Measurements from ENCODE around the gene SNX6.
"Not testable (repeated sequence)": the region's sequence is repeated elsewhere in the genome, so short reads cannot be mapped to it uniquely, and the experiment has no call there.

The SNX6 gene
- 85.9 to 132 (median 109) reads per million in 3 experiments for total RNA-seq

DNA sequence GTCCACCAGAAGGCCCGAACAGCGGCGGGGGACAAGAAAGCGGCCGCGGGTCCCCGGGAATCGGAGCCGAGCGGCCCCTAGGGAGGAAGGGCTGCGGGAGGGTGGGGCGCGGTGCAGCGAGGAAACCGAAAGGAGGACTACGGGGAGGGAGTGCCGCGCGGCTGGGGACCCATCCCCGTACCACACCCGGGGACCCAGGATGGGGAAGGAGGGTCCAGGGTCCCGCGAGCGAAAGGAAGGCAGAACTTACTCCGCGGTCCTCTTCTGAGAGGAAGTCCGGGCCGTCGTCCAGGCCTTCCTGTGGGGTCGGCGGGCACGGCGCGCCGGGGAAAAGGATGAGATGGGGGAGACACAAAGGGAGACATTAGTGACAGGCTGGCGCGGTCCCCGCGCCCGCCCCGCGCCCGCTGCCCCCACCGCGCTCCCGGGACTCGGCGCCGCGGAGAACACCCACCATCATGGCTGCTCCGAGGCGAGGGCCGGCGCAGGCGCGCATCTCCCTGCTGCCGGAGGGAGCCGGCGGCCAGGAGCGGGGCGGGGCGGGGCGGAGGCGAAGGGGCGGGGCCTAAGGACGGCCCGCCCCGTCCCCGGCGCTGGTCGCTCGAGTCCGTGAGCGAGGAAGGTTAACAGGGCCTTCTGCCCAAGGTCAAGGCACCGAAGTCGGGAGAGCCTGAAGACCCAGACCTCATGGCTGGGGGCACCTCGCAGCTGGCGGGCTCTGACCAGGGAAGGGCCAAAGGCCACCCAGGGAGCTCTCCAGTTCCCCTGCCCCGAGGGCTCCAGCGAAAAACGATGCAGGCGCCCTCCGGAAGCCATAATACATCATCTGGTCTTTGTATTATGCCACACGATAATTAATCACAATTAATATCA, at the start of gene SNX6:
Gene SNX6, minus strand, starts transcription at position 492 of the 873 bp plus-strand sequence. Its CDS starts 32 bp downstream, at position 460.
- DNase-seq: peak; percentile 81

DNA sequence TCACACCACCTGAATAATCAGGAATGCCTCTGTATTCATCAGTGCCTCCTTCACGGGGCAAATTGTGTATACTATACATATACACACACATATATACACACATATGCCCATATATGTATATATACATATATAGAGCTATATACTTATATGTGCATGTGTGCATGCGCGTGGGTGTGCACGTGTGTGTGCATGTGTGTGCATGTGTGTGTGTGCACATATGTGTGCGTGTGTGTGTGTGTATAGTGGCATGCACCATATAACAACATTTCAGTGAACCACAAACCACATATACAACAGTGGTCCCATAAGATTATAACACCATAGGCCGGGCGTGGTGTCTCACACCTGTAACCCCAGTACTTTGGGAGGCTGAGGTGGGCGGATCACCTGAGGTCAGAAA, 48.8 kb upstream of the SNX6 start:
- DNase-seq: no peak

DNA sequence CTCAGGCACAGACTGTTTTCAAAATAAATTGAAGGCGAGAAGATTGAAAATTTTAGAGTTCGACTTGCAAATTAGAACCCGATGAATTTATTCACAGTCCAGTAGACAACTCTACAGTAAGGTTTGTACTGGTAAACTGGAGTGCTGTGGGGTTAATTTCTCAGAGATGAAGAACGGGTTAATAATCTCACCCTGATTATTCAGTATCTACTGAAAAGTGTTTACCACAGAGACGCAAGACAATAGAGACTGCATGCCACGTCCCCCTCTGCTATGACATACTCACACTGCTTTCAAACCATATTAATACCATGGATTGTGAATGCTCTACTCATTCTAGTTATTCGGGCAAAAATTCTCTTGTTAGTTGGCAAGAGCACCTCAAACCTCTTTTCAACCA, 48.4 kb upstream of the SNX6 start:
- DNase-seq: no peak

DNA sequence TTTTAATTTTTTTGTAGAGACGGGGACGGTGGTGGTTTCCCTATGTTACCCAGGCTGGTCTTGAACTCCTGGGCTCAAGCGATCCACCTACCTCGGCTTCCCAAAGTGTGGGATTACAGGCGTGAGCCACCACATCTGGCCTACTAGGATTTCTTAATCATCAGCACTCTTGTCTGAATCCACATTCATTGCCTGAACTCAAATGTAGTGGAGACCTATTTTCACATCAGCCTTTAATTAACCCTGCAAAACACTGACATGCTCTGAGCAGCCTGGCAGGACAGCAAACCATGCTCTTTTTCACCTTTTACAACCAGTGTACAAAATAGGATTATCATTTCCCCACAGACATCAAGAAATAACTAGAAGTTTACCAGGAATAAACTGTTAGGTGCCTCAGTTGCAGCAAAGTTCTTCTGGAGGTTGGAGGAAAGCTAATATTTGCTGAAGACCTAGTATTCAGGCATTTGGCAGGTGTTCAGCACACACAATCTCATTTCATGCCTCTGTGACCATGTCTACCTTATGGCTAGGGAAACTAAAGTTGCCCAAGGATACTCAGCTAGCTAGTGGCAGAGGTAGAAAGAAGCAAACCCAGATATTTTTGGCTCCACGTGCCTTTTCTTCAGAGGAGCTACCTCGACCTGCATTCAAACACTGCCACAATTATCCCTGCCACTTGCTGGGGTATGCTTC, 46.7 kb upstream of the SNX6 start:
- no peak for DNase-seq

DNA sequence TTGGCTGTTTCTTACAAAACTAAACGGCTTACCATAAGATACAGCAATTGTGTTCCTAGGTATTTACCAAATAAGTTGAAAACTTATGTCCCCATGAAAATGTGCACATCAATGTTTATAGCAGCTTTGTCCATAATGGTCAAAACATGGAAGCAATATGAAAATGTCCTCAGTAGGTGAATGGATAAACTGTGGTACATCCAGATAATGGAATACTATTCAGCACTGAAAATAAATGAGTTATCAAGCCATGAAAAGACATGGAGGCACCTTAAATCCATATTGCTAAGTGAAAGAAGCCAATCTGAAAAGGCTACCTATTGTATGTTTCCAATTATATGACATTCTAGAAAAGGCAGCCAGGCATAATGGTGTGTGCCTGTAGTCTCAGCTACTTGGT, 43.8 kb upstream of the SNX6 start:
- DNase-seq: no peak

DNA sequence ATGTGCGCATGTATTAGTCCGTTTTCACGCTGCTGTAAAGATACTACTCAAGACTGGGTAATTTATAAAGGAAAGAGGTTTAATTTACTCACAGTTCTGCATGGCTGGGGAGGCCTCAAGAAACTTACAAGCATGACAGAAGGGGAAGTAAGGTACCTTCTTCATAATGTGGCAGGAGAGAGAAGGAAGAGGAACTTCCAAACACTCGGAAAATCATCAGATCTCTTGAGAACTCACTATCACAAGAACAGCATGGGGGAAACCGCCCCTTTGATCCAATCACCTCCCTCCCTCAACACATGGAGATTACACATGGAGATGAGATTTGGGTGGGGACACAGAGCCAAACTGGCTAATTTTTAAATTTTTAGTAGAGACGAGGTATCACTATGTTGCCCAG, 41.8 kb upstream of the SNX6 start:
- DNase-seq: no peak

DNA sequence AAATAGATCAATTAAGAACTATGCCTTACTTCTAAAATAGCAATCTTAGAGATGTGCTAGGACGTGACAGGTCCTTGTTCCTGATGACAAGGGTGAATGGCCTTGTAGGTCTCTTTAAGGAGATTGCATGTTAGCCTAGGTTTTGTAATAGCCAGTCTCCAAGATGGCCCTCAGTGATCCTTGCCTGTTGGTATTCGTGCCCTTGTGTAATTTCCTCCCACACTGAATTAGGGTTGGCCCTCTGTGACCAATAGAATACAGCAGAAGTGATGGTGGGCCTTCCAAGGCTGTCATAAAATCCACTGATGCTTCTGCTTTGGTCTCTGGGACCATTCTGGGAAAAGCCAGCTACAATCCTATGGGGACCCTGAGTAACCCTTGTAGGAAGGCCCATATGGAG, 38.2 kb upstream of the SNX6 start:
- DNase-seq: no peak

DNA sequence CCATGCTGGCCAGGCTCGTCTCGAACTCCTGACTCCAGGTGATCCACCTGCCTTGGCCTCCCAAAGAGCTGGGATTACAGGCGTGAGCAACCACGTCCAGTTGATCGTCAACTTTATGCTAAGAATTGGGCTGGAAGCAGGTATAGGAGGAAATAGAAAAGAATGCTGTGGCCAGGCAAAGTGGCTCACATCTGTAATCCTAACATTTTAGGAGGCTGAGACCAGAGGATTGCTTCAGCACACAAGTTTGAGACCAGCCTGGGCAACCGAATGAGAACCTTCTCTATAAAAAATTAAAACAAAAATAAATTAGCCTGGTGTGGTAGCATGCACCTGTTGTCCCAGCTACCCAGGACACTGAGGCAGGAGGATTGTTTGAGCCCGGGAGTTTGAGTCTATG, 37.1 kb upstream of the SNX6 start:
- DNase-seq: no peak

DNA sequence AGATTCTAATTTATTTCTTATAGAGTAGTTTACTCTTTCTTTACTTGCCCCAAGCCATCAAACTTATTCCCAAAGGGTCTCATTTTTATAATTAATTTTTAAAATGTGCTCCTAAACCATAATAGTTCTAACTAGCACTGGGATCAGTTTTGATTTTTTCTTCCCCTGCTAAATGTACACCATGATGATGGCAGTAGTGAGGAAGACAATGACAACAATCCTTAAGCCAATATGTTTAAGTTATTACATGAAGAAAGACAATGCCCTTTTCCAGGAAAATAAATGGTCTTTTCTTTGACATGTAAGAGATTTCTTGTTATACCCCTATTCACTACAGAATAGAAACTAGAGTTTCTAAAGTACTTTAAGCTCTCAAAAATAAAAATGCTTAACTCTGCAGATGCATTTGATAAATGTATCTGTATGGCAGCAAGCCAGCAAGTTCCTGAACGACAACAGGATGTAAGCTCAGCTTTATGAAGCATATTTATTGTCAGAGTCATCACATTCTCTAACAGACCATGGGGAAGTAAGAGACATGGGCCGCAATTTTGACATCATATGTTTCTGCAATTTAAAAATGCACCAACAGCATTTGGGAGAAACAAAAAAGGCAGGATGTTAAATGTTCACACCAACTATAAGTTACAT, 36.0 kb upstream of the SNX6 start:
- peak; percentile 31 for DNase-seq

DNA sequence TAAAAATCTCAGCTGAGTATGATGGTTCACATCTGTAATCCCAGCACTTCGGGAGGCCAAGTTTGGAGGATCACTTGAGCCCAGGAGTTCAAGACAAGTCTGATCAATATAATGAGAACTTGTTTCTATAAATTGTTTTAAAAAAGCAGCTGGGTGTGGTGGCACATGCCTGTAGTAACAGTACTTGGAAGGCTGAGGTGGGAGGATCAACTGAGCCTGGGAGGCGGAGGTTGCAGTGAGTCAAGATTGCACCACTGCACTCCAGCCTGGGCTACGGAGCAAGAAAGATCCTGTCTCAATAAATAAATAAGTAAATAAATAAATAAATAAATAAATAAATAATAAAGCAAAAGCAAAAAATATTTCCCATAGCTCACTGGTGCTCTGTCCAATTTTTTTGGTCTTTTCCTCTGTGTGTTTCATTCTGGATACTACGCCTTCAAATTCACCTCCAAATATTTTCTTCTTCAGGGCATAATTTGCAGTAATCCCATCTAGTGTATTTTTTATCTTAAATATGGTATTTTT, 32.7 kb upstream of the SNX6 start:
- DNase-seq: no peak

DNA sequence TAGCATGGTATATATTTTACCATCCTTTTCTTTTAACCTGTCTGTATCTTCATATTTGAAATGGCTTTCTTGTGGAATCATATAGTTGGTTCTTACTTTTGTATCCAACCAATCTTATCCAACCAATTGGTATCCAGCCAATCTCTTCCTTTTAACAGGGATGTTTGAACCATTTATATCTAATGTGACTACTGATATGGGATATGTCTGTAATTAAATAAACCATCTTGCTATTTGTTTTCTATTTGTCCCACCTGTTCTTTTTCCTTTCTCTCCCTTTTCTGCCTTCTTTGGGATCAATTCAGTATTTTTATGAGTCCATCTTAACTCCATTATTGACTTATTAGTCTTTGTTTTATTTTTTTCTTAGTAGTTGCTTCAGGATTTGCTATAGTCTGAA, 30.8 kb upstream of the SNX6 start:
- no peak for DNase-seq

DNA sequence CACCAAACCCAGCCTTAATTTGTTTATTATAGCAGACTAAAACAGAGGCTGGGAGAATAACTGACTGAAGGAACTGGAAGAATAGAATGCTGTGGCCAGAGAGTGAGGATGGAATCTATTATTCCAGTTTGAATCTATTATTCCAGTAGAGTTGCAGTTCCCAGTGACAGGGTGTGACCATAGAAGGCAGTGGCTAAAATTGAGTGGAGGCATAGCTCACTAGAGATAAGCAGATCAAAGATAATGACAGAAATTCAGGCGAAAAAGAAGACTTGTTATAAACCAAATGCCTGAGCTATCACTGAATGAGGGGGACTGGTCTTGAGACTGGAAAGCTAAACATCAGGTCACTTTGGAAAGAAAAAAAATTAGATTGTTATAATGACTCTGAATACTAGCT, 26.0 kb upstream of the SNX6 start:
- DNase-seq: no peak

DNA sequence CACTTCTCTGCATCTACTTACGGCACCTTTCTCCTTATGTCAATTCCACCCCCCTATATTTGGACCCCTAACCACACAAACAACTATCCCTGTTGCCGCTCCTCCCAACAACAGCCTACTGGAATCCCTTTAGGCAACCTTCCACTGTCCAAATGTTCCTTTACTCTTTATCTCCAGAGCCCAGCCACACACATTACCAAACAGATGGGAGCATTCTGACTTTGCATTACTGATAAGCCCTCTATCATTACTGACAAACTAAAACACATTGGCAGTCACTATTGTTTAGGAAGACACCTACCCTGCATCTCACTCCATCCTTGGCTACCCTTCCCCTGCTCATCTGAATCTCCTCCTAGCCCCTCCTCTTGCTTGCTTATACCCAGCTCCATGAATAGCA, 23.1 kb upstream of the SNX6 start:
- DNase-seq: not testable (repeated sequence)

DNA sequence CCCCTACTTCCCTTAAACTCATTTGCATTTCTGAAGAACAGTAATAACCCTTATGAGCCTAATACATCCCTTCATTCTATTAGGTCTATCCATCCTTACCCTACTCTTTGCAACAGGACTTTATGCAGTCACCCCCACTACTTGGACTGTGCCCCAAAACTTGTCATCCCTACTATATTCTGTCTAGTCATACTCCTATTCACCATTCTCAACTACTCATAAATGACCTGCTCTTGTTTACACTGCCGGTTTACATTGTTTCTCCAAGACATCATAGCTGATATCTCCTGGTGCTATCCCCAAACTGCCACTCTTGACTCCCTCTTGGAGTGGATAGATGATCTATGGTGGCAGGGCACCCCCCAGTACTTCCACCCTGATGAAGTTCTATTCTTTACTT, 22.4 kb upstream of the SNX6 start:
- DNase-seq: not testable (repeated sequence)

DNA sequence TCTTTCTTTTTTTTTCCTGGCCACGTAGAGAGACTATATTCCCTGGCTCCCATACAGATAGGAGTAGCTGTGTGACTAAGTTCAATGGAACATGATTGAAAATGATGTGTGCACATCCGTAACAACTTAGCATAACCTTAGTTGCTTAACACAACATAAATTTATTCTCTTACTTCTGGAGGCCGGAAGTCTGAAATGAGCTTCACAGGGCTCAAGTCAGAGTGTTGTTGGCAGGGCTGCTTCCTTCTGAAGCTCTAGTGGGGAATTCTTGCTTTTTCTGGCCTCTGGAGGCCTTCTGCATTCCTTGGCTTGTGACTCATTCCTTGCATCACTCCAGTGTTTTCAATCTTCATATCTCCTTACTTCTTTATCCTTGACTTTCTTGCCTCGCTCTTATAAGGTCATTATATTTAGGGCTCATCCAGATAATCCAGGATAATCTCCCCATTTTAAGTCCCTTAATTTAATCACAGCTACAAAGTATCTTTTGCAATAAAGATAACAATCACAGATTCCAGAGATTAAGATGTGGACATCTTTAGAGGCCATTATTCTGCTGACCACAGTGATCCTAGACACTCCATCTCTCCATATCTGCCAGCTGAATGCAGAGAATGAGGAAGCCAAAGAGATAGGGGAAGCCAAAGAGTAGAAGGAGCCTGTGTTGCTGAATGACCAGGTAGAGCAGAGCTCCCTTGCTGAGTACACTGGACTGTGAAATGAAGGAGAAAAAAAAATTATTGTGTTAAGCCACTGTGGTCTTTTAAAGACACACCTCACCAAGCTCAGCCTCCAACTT, 21.0 kb upstream of the SNX6 start:
- no peak for DNase-seq

DNA sequence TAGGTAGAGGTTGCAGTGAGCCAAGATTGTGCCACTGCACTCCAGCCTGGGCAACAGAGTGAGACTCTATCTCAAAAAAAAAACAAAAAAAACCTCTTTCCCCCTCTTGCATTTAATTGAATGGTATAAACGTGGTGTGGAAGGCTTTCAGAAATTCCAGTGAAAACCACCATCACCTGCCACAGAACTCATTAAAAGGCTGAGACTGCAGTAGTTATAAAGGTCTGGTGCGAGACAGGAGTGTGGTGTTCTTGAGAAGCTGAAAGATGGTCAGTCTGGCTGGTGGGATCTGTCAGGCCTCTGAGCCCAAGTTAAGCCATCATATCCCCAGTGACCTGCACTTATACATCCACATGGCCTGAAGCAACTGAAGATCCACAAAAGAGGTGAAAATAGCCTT, 20.1 kb upstream of the SNX6 start:
- not testable (repeated sequence) for DNase-seq

DNA sequence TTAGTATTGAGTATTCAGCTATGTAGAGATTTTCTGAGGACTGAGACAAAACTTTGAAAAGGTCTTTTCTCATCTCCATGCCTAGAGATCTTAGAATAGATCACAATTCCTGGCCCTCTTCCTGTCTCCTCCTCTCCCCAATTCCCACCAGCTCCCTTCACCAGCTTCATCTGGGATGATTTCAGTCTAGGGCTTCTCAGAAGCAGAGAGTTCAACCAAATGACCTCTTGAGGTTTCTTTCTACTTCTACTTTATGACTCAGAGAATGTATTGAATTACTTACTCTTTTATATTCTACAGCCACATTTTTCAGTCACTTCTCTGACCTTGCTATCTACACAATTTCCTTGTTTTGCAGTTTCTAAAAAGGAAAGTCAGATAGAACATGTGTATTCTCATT, 19.4 kb upstream of the SNX6 start:
- DNase-seq: no peak

DNA sequence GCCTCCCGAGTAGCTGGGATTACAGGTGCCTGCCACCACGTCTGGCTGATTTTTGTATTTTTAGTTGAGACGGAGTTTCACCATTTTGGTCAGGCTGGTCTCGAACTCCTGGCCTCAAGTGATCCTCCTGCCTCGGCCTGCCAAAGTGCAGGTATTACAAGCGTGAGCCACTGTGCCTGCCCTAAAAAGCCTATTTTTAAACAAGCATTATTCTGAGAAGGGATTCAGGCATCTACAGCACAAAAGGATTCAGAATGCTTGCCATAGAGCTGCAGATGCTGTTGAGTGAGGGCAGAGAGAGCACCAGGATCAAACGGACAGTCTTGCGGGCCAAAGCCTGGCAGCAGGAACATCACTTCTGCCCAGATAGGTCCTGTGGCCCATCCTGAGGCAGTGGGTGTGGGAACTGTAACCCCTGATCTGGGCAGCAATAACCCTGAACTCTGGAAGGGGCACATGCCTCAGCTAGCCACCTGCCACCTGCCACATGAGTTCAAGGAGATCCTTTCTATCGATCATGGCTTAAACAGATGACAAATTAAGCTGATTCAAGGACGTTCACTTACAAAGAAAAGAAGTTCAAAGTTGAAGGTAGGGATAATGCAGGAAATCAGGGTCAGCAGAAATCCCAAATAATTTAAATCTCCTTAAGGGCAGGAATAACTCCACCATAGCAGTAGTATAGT, 16.8 kb upstream of the SNX6 start:
- no peak for DNase-seq

DNA sequence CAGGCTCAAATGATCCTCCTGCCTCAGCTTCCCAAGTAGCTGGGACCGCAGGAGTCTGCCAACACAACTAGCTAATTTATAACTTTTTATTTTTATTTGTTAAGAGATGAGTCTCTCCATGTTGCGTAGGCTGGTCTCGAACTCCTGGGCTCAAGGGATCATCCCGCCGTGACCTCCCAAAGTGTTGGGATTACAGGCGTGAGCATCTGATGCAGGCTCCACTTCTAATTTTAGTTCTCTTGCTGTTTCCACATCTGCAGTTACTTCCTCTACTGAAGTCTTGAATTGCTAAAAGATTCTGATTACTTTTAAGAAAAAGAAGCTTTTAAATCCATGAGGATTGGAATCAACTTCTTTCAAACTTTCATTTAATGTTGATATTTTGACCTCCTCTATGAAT, 13.4 kb upstream of the SNX6 start:
- no peak for DNase-seq

DNA sequence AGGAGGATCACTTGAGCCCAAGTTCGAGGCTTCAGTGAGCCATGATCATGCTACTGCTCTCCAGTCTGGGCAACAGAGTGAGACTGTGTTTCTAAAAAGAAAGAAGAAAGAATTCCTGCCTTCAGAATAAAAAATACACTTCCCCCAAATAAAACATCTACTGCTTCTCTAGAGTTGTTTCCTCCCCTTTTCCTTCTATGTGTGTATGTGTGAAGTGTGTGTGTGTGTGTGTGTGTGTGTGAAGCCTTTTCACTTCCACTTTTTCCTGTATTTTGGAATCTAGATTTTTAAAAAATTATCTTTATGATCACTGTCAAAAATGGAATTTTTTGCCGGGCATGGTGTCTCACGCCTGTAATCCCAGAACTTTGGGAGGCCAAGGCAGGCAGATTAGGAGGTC, 12.6 kb upstream of the SNX6 start:
- no peak for DNase-seq

DNA sequence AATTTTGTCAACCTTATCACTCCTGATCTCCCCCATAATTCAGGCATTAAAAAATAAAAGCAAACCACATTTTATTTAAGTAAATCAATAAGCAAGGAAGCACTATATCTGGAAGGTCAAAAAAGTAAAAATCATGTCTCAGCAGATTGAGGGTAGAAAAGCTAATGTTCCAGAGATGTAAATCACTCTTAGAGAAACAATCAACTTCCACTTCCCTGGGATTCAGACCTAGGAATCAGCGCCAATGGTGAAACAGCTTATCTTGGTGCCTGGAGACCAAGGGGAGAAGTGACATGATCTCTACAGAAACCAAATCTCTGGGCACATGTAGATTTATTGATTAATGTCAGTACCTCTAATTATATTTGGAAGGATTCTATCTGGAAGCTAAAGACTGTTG, 10.9 kb upstream of the SNX6 start:
- no peak for DNase-seq

DNA sequence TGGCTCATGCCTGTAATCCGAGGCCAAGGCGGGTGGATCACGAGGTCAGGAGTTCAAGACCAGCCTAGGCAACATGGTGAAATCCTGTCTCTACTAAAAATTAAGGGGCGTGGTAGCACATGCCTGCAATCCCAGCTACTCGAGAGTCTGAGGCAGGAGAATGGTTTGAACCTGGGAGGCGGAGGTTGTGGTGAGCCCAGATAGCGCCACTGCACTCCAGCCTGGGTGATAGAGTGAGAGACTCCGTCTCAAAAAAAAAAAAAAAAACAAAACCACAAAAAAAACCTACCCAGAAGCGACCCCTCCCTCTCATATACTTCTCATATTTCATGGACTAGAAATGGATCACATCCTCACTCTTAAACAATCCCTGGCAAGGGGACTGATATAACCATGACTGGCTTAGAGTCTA, 4.4 kb upstream of the SNX6 start:
- DNase-seq: not testable (repeated sequence)

Measured in central memory CD4-positive, alpha-beta T cell (primary cell).